Stimulated activated CD4-positive, alpha-beta T cell treated with anti-CD3 and anti-CD28 coated beads, Interleukin-1b, Interleukin-23, amount 100 ng/mL, for 24 hours (primary cell): ENCODE results near the gene ACSF3.
"Not testable (repeated sequence)": the region's sequence is repeated elsewhere in the genome, so short reads cannot be mapped to it uniquely, and the experiment has no call there.

Experiments used
- DNase-seq, 4 experiments: peaks; one replicate each; pipeline ENCODE4 v3.0.0-alpha.2; 2020; ENCODE audit warnings: low read depth in 4 of 4, low spot score in 1 of 4

ACSF3 gene

DNA sequence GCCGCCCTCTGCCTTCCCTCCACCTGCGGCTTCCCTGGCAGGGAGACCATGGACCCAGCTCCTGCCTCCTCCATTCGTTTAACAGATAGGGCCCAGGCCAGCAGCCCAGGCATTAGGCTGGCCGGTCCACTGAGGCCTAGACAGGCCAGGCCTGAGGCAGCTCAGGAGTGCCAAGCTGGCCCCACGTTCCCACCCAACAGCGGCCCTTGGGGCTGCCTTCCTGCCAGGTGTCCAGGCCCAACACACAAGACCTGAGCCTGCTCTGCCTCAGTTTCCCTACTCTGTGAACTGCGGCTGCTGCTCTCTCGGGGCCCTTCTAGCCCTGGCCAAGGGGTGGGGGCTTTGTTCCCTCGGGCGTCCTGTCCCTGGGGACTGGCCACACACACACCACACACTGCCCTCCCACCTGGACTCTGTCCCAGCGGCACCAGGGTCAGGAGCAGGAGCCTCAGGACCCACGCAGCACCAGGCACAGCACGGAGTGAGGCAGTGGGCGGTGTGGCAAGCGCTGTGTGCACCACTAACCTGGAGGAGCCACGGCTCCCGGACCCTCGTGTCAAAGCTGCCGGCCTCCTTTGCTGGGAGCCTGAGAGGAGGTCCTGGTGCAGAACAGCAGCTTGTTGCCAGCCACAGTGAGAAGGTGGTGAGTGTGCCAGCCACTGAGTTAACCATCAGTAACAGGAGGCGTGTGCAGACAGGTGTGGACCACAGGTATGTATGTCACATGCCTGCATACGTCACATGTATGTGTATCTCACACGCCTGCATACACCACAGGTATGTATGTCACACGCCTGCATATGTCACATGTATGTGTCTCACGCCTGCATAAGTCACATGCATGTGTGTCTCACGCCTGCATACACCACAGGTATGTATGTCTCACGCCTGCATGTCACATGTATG is 63.3 kb downstream of the ACSF3 start:
- DNase-seq = no peak

- no peak for DNase-seq
Observed at GRCh38 chr16:89157778-89158177, 64.1 kb downstream of the ACSF3 start.

GRCh38 chr16:89159066-89159849 is 65.6 kb downstream of the ACSF3 start:
- DNase-seq = no peak

- no peak for DNase-seq
Observed at GRCh38 chr16:89159850-89160354, 66.2 kb downstream of the ACSF3 start.

- no peak for DNase-seq
Observed at GRCh38 chr16:89160977-89161701, 67.5 kb downstream of the ACSF3 start.

DNA sequence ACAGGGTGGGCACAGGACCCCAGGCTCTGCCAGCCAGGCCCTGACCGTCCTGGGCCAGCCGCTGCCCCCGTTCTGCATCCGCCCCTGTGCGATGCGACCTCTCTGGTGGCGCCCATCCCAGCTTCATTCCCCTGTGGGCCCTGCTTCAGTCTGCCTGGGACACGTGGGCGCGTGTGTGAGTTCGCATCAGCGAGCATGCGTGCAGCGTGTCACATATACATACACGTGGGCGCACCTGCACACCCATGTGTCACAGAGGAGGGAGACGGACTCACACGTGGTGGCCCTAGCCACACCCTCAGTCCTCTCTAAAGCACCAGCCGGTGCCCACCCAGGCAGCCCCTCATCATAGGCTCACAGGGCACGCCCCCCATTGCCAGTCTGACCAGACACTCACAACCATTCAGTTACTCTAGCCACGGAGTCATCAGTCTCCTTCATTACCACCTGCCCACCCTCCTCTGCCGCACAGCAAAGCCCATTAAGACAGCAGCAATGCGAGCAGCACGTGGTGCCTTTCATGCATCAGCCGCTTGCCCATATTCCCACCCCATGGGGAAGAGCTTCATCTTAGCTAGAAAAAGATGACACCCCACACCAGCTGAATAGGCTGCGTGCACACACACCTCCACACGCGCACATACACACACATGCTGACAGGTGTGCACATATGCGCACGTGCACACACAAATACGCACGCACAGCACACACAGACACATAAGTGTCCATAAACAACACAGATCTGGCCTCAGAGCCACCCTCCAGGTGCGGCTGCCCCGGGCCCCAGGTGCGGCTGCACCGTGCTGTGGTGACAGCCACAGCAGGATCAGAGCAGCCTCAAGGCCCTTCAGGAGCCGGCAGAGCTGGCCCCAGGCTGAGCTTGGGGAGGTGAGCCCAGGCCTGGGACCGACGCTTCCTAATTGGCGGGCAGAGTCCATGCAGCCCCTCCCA is 68.4 kb downstream of the ACSF3 start:
- no peak for DNase-seq

GRCh38 chr16:89163297-89163696 is 69.6 kb downstream of the ACSF3 start:
- DNase-seq = no peak

DNA sequence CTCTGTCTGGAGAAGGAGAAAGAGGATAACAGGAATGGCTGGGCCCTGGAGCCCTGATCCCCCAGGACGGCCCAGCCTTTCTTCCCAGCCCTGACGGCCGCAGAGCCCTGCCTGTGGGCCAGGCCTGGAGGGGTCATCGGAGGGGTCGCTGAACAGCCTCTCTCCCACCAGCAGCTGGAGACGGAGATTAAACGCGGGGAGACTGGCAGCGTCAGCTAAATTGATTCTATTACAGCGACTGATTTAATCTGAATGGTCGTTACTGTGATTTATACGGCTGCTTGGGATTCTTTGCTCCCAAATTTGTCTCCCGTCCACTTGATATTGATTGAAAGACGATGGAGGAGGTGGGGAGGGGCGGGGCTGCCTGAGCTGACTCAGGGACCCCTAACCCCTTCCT is 70.8 kb downstream of the ACSF3 start:
- no peak for DNase-seq

DNA sequence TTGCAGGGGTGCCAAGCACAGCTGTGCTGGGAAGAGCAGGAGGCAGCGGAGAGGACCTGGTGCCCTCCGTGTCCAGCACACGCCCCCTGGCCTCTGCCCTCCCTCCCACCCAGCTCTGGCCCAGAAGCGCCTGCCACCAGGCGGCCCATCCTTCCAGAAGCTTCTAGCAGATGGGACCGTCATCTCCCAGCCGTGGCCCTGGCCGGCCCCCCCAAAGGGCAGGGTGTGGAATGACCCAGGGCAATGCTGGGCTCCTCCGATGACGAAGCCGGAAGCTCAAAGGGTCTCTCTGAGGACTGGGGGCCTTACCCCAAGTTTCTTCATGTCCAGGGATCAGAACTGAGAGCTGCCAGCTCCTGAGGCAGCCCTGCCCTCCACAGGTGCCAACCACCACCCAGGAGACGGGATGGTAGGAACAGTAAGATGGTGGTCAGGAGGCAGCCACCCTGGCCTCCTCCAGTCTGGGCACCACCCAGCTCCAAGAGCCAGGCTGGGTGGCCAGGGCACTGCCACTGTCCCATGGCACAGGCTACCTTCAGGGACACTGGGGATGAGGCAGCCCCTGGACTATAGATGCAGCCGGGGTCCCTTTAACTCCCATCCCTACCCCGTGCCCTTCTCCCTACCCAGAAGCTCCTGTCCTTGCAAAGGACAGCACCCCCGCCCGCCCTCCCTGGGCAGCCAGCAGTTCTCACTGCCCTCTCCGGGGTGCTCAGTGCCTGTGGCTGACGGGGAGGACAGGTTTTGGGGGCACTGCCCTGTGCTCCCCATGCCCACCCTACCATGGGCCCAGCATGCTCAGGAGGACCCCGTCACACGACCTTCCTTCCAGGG is 71.4 kb downstream of the ACSF3 start:
- DNase-seq = no peak

- DNase-seq = not testable (repeated sequence)
Observed at GRCh38 chr16:89165681-89165979, 72.0 kb downstream of the ACSF3 start.

DNA sequence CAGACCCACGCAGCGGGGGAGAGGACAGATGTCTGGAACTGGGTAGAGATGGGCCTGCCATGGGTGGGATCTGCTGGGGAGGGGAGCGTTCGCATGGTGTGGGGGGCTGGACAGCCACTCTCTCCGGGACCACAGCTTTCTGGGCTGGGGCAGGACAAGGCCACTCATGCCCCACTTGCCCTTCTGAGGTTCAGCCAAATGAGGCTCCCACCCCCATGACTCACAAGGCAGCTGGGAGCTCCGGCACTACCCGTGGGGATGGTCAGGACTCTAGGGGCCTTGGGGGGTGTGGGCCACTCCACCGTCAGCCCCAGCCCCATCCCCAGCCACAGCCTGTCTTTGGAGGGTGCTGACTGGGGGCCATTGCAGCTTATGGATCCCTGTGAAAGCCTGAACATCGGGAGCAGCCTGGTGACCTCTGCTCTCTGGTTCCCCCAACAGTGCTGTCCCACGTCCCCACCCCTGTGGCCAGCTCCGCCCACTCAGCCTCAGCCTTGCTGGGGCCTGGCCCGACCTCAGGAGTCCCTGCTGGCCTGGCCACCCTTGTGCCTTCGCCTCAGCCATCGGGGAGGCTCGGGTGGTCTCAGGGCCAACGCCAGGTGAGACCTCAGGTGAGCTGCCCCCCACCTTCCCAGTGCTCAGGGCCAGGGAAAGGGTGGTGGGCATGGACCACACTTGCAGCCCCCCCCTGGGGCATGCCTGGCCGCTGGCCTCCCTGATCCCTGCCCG is 73.2 kb downstream of the ACSF3 start:
- DNase-seq = no peak

- DNase-seq = peak; percentile 66 to 94 (median 80)
Observed at GRCh38 chr16:89167425-89167941, 73.8 kb downstream of the ACSF3 start.

GRCh38 chr16:89168381-89169189 is 74.9 kb downstream of the ACSF3 start:
- no peak for DNase-seq

GRCh38 chr16:89169778-89170177 is 76.1 kb downstream of the ACSF3 start:
- DNase-seq = no peak

DNA sequence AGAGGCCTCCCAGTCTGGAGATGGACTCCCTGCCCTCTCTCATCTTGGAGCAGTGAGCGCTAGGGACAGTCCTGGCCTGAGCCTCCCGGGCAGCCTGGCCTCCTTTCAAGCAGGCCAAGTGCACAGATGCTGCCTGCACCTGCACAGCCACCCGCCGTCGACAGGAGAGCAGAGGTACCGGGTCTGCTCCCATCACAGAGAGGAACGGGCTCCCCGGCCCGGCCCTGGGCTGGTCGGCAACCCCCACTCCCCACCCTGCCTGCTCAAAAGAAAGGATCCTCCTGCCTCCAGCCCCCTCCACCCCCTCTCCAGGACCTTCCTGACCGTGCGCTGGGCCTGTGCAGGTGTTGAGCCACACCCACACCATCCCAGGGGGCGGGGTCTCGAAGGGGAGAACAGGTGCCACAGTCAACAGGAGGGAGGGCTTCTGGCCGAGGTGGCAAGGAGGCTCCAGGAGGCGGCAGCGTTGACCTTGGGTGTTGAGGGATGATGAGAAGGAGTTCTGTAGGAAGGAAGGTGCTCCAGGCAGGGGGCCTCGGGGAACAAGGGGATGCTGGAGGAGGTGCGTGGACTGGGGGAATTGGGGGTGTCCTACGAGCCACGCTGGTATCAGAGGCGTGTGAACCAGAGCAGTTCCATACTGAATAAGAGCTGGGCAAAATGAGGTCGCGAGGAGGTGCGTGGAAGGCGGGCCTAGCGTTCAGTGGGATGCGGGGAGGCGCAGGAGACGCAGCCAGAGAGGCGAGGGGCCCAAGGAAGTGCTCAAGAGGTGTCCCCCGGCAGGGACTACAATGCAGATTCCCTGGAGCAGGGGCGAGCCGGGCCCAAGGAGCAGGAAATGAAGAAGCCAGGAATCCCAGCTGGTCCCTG is 76.9 kb downstream of the ACSF3 start:
- no peak for DNase-seq

DNA sequence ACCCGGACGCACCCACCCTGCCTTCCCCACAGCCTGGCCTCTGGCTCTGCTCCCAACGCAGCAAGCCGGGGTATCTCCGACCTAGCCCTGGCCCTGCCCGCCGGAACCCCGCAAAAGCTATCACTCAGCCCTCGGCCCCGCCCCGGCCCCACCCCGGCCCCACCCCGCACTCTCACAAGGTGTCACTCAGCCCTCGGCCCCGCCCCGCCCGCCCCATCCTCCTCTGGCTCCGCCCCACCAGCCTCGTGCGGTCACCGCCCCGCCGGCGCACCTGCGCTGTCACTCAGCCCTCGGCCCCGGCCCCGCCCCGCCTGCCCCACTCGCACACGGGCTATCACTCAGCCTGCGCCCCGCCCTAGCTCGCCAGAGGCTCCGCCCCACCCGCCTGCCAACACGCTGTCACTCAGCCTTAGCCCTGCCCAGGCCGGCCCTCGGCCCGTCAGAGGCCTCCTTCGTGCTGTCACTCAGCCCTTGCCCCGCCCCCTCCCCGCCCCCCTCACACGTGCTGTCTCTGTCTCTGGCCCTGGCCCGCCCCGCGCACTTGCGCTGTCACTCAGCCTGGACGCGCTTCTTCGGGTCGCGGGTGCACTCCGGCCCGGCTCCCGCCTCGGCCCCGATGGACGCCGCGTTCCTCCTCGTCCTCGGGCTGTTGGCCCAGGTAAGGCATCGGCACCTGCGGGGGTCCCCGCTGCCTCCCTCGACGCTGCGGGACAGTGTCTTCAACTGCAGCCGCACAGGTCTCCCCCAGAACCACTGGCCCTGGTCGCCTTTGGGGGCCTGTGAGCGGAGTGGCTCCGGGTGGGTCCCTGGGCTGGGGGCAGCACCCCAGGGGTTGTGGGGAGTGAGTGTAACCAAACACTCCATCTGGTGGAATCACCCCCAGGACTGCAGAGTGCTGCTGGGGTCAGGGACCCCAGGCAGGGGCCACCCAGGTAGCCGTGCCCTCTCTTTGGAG is 77.8 kb downstream of the ACSF3 start, which contains the start of gene CDH15:
Gene CDH15 (plus strand): TSS at position 533 of the 955 bp plus-strand sequence. CDS start 84 bp downstream, at position 617.
- DNase-seq = peak; percentile 90 to 95 (median 94)
